Spinal cord (tissue), 10 donors: ENCODE data around the gene TECR. TPM values are rescaled to one million over a fixed set of nuclear protein-coding genes. Genes with fewer than 3 reads are reported as not detected.
"Not testable (repeated sequence)": the region's sequence is repeated elsewhere in the genome, so short reads cannot be mapped to it uniquely, and the experiment has no call there.

Experiments used
- DNase-seq, 6 donors: peaks; one replicate each; pipeline versions ENCODE4 v3.0.0 to v3.0.0-alpha.2; 2013 to 2015; ENCODE audit warnings: low spot score in 6 of 6, low read depth in 4 of 6
- H3K27ac ChIP-seq: one replicate; pipeline ENCODE4 v1.5.1; 2013; ENCODE audit warnings: low read depth, low read length, control low read depth
- H3K27me3 ChIP-seq: one replicate; pipeline ENCODE4 v1.6.1; 2013; ENCODE audit warnings: low read length; ENCODE audit not compliant: control insufficient read depth, insufficient read depth
- H3K36me3 ChIP-seq: one replicate; pipeline ENCODE4 v1.6.1; 2013; ENCODE audit warnings: low read length; ENCODE audit not compliant: control insufficient read depth, insufficient read depth
- H3K4me1 ChIP-seq: one replicate; pipeline ENCODE4 v1.6.1; 2013; ENCODE audit warnings: low read length; ENCODE audit not compliant: control insufficient read depth, insufficient read depth
- H3K4me3 ChIP-seq: one replicate; pipeline ENCODE4 v1.5.1; 2013; ENCODE audit warnings: low read depth, low read length, control low read depth
- H3K9me3 ChIP-seq: one replicate; pipeline ENCODE4 v1.6.1; 2013; ENCODE audit warnings: low read length; ENCODE audit not compliant: control insufficient read depth, insufficient read depth
- WGBS: methylation state at CpG from one replicate; pipeline ENCODE4 v1.1.5; 2013; ENCODE audit warnings: missing lambda C conversion rate; ENCODE audit not compliant: insufficient coverage; 5-methylcytosine and 5-hydroxymethylcytosine counted together
- polyA plus RNA-seq, 2 donors: library from polyadenylated mRNA; unstranded; fragments of 120-200 nt; gene quantifications; one replicate each; pipeline ENCODE4 v1.2.1, GENCODE V29; 2013; ENCODE audit not compliant: insufficient read length in 2 of 2
- total RNA-seq, 2 donors: library from RNA; depleted of rRNA in 1 of 2; stranded (reverse); fragments of 120-200 nt in 1 of 2; fragments of >200 nt in 1 of 2; gene quantifications; one replicate each; pipeline versions ENCODE4 v1.2.3 to v1.2.4, GENCODE V29; 2013 to 2014
- donor health status: healthy.

TECR gene
- total and polyA plus RNA-seq, 4 donors = 38.1 to 210 (median 136) TPM

GRCh38 chr19:14577264-14577663 is 47.9 kb downstream of the TECR start:
- H3K4me1 ChIP-seq = peaks cover 2% of the 10 kb centered on the region
- no peak overlapping the region for H3K27ac ChIP-seq
- no peak for DNase-seq
- no peaks in the 10 kb centered on the region for H3K36me3 ChIP-seq
- no peaks in the 10 kb centered on the region for H3K27me3 ChIP-seq
- WGBS = 86% methylated on average over 4 of the region's 5 CpGs
- no peak overlapping the region for H3K4me3 ChIP-seq
- H3K9me3 ChIP-seq = no peaks in the 10 kb centered on the region

- DNase-seq = no peak
- Histone ChIP-seq H3K4me1 (no peaks in the 10 kb centered on the region), H3K4me3 (no peak overlapping the region), H3K27me3 (no peaks in the 10 kb centered on the region), H3K27ac (no peak overlapping the region), H3K9me3 (no peaks in the 10 kb centered on the region), H3K36me3 (no peaks in the 10 kb centered on the region)
- 61% methylated on average over 3 of the region's 6 CpGs for WGBS
These were observed 48.6 kb downstream of the TECR start for GRCh38 chr19:14577885-14578427.

GRCh38 chr19:14580623-14581237 is 51.3 kb downstream of the TECR start:
- Histone ChIP-seq H3K4me3 (no peak overlapping the region), H3K4me1 (no peaks in the 10 kb centered on the region), H3K36me3 (no peaks in the 10 kb centered on the region), H3K27me3 (no peaks in the 10 kb centered on the region), H3K9me3 (no peaks in the 10 kb centered on the region), H3K27ac (no peak overlapping the region)
- WGBS = 0% methylated on average over 1 of the region's 6 CpGs
- DNase-seq = peak in 1 of 6 donors; percentile 9

GRCh38 chr19:14582894-14583340 is 53.5 kb downstream of the TECR start, which contains the start of gene CLEC17A:
Gene CLEC17A, plus strand, starts transcription at chr19:14583084. Its CDS starts 77 bp downstream, at chr19:14583161.
- no peaks in the 10 kb centered on the region for H3K9me3 ChIP-seq
- H3K4me3 ChIP-seq = no peak within 1 kb of the TSS
- no peaks in the 10 kb centered on the region for H3K4me1 ChIP-seq
- no peak for DNase-seq
- peaks cover 2% of the 10 kb centered on the region for H3K27me3 ChIP-seq
- H3K27ac ChIP-seq = no peak within 1 kb of the TSS
- whole genome bisulfite sequencing = 42% methylated on average over 6 of the region's 6 CpGs
- H3K36me3 ChIP-seq = no peaks in the 10 kb centered on the region

GRCh38 chr19:14584372-14584771 is 55.0 kb downstream of the TECR start:
- H3K4me1 ChIP-seq, H3K9me3 ChIP-seq, DNase-seq, H3K27ac ChIP-seq, H3K27me3 ChIP-seq, H3K36me3 ChIP-seq, H3K4me3 ChIP-seq: not testable (repeated sequence)
- 85% methylated on average over 2 of the region's 5 CpGs for WGBS

GRCh38 chr19:14585187-14585586 is 55.8 kb downstream of the TECR start:
- H3K27ac ChIP-seq, H3K9me3 ChIP-seq, H3K27me3 ChIP-seq, H3K4me1 ChIP-seq, DNase-seq, H3K36me3 ChIP-seq, H3K4me3 ChIP-seq: not testable (repeated sequence)
- WGBS = no CpG with 5 or more reads among the region's 3 CpGs

GRCh38 chr19:14589433-14589832 is 60.0 kb downstream of the TECR start:
- no CpG with 5 or more reads among the region's 4 CpGs for WGBS
- H3K4me3 ChIP-seq, H3K4me1 ChIP-seq, H3K36me3 ChIP-seq, H3K27me3 ChIP-seq, H3K9me3 ChIP-seq, H3K27ac ChIP-seq, DNase-seq: not testable (repeated sequence)

GRCh38 chr19:14595558-14595957 is 66.2 kb downstream of the TECR start:
- H3K4me3 ChIP-seq = no peak overlapping the region
- H3K27me3 ChIP-seq = no peaks in the 10 kb centered on the region
- H3K9me3 ChIP-seq = peaks cover 2% of the 10 kb centered on the region
- H3K4me1 ChIP-seq = no peaks in the 10 kb centered on the region
- 89% methylated on average over 3 of the region's 3 CpGs for WGBS
- no peaks in the 10 kb centered on the region for H3K36me3 ChIP-seq
- DNase-seq = no peak
- H3K27ac ChIP-seq = no peak overlapping the region

GRCh38 chr19:14599548-14600147 is 70.3 kb downstream of the TECR start:
- 88% methylated on average over 8 of the region's 8 CpGs for WGBS
- H3K36me3 ChIP-seq = no peaks in the 10 kb centered on the region
- peaks cover 2% of the 10 kb centered on the region for H3K9me3 ChIP-seq
- no peaks in the 10 kb centered on the region for H3K27me3 ChIP-seq
- H3K27ac ChIP-seq = no peak overlapping the region
- no peak for DNase-seq
- H3K4me1 ChIP-seq = no peaks in the 10 kb centered on the region
- no peak overlapping the region for H3K4me3 ChIP-seq

GRCh38 chr19:14603990-14604387 is 74.6 kb downstream of the TECR start:
- H3K36me3 ChIP-seq = no peaks in the 10 kb centered on the region
- no peaks in the 10 kb centered on the region for H3K4me1 ChIP-seq
- no peaks in the 10 kb centered on the region for H3K27me3 ChIP-seq
- no peak for DNase-seq
- H3K27ac ChIP-seq = no peak overlapping the region
- whole genome bisulfite sequencing = 100% methylated on average over 2 of the region's 2 CpGs
- H3K9me3 ChIP-seq = no peaks in the 10 kb centered on the region
- H3K4me3 ChIP-seq = no peak overlapping the region
